ENCODE measurements around the gene GLTP. TPM values are rescaled to one million over a fixed set of nuclear protein-coding genes. Genes with fewer than 3 reads are reported as not detected.

Gene GLTP
- total RNA-seq, 3 donors from 2014 or later (not counting 1 experiment from before 2014, with no cell fraction given), result 48.6 to 52.8 (median 49.2) TPM

DNA sequence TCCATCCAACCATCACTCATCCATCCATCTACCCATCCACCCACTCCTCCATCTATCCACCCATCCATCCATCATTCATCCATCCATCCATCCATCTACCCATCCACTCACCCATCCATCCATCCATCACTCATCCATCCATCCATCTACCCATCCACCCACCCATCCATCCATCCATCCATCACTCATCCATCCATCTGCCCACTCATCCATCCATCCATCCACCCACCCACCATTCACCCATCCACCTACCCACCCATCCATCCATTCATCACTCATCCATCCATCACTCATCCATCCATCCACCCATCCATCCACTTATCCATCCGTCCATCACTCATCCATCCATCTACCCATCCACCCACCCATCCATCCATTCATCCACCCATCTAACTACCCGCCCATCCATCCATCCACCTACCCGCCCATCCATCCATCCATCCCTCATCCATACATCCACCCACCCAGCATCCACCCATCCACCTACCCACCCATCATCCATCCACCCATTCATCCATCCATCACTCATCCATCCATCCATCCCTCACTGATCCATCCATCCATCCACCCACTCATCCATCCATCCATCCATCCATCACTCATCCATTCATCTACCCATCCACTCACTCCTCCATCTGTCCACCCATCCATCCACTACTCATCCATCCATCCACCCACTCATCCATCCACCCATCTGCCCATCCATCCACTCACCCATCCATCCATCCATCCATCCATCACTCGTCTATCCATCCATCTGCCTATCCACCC lies 71.3 kb downstream of the GLTP start:
- no peak overlapping the region for H3K4me3 ChIP-seq (ENCODE audit: low read length)
- 88% methylated on average over 4 of the region's 4 CpGs for WGBS (ENCODE audit: insufficient coverage)
- ATAC-seq (no peak), DNase-seq (no peak)
- no peak overlapping the region for H3K27ac Mint-ChIP-seq
- H3K27me3 ChIP-seq (ENCODE audit: control insufficient read depth, insufficient read depth, low read length), result no peaks in the 10 kb centered on the region
- H3K4me1 ChIP-seq (ENCODE audit: control insufficient read depth, insufficient read depth, low read length), result peaks cover 5% of the 10 kb centered on the region
- H3K9me3 Mint-ChIP-seq, result no peaks in the 10 kb centered on the region
- TF ChIP-seq, protein P1, sequence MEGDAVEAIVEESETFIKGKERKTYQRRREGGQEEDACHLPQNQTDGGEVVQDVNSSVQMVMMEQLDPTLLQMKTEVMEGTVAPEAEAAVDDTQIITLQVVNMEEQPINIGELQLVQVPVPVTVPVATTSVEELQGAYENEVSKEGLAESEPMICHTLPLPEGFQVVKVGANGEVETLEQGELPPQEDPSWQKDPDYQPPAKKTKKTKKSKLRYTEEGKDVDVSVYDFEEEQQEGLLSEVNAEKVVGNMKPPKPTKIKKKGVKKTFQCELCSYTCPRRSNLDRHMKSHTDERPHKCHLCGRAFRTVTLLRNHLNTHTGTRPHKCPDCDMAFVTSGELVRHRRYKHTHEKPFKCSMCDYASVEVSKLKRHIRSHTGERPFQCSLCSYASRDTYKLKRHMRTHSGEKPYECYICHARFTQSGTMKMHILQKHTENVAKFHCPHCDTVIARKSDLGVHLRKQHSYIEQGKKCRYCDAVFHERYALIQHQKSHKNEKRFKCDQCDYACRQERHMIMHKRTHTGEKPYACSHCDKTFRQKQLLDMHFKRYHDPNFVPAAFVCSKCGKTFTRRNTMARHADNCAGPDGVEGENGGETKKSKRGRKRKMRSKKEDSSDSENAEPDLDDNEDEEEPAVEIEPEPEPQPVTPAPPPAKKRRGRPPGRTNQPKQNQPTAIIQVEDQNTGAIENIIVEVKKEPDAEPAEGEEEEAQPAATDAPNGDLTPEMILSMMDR (IDR thresholded peaks at IDR 0.05), result no peak
- H3K9me3 ChIP-seq (ENCODE audit: control insufficient read depth, insufficient read depth, low read length), result no peaks in the 10 kb centered on the region
- intact Hi-C loops (cut with micrococcal nuclease), result no loop called here
- H3K36me3 ChIP-seq (ENCODE audit: control insufficient read depth, insufficient read depth, low read length), result no peaks in the 10 kb centered on the region
- H3K36me3 Mint-ChIP-seq, result no peaks in the 10 kb centered on the region
- H3K27me3 Mint-ChIP-seq (ENCODE audit: low read depth in 2 of 2), result peaks cover 0 to 3% of the 10 kb centered on the region in 2 donors
- peaks cover 0 to 4% of the 10 kb centered on the region in 2 donors for H3K4me1 Mint-ChIP-seq
- no peak overlapping the region for H3K27ac ChIP-seq (ENCODE audit: low read length)
- no peak overlapping the region for H3K4me3 Mint-ChIP-seq

DNA sequence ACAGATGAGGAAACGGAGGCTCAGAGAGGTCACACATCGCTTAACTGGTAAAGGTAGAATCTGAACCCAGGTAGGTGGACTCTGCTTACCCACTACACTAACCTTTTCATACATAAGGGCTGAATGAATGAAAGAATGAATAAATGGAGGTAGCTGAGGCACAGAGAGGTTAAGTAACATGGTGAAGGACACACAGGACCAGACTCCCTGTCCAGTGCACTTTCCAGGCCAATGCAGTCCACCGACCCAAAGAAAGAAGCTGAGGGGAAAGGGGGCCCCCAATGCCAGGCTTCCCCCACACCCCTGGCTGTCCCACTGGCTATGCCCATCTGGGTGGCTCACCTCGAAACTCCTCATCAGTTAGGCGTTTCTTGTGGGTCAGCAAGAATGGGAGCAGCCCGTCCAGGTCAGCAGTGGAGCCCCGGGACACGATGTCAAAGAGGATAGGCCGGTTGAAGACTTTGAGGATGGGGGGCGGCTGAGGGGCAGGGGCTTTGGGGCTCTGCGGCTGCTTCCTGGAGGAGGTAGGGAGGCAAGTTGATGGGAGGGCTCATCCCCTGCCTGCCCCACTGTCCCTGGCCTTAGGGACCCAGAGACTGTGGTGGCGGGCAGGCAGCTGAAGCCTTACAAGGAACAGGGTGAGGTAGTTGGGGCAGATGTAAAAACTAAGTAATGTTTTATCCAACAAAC lies 72.2 kb downstream of the GLTP start:
- no peak for DNase-seq
- Histone ChIP-seq H3K4me1 (ENCODE audit: control insufficient read depth, insufficient read depth, low read length) (peaks cover 5% of the 10 kb centered on the region), H3K9me3 (ENCODE audit: control insufficient read depth, insufficient read depth, low read length) (no peaks in the 10 kb centered on the region), H3K27me3 (ENCODE audit: control insufficient read depth, insufficient read depth, low read length) (no peaks in the 10 kb centered on the region), H3K4me3 (ENCODE audit: low read length) (no peak overlapping the region), H3K36me3 (ENCODE audit: control insufficient read depth, insufficient read depth, low read length) (no peaks in the 10 kb centered on the region), H3K27ac (ENCODE audit: low read length) (no peak overlapping the region)
- Mint-ChIP-seq H3K27ac (no peak overlapping the region), H3K27me3 (ENCODE audit: low read depth in 2 of 2) (peaks cover 0 to 3% of the 10 kb centered on the region in 2 donors), H3K4me1 (peaks cover 0 to 4% of the 10 kb centered on the region in 2 donors), H3K36me3 (no peaks in the 10 kb centered on the region), H3K4me3 (no peak overlapping the region), H3K9me3 (no peaks in the 10 kb centered on the region)
- 93% methylated on average over 11 of the region's 12 CpGs for whole genome bisulfite sequencing (ENCODE audit: insufficient coverage)
- intact Hi-C loops (cut with micrococcal nuclease), result no loop called here
- TF ChIP-seq, protein P1 (IDR thresholded peaks at IDR 0.05), result no peak
- no peak for ATAC-seq

DNA sequence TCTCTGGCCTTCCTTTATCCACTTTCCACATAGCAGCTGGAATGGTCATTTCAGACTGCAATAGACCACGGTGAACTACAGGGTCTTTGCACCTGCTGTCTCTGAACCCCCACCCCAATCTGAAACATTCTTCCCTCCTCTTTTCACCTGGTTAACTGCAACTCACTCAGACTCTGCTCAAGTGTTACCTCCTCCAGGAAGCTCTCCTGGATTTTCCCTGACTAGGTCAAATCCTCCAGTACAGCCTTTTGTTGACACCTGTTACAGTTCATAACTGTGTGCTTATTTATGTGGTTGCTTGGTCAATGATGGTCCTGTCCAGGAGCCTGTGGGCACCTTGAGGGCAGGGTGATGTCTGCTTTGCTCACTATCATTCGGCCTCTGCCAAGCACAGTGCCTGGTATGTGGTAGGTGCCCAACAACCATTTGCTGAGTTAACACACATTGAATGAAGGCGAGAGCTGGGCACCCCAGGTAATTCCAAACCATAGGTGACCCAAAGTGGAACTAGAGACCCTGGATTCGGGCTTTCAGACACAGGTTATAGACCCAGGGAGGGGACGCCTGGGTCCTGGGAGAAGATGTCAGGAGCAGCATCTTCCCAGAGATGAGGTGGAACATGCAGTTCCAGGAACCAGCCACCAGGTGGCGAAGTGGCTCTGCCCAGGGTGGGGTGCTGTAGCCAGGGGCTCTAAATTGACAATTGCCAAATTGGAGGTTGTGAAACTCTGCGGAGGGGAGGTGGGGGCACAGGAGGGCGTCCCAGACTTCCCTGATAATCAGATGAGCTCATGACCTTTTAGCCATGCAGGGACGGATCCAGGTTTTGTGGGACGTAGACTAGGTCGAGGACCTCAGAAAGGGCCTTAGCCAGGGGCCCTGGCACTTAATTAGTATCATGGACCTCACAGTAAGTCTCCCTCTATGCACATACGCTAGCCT lies 75.2 kb downstream of the GLTP start:
- peaks cover 0 to 3% of the 10 kb centered on the region in 2 donors for H3K27me3 Mint-ChIP-seq (ENCODE audit: low read depth in 2 of 2)
- H3K4me3 Mint-ChIP-seq, result no peak overlapping the region
- TF ChIP-seq, protein P1 (IDR thresholded peaks at IDR 0.05), result peak; percentile 98
- no peaks in the 10 kb centered on the region for H3K9me3 Mint-ChIP-seq
- peaks cover 0 to 4% of the 10 kb centered on the region in 2 donors for H3K4me1 Mint-ChIP-seq
- H3K27ac ChIP-seq (ENCODE audit: low read length), result no peak overlapping the region
- ATAC-seq (peak; percentile 83 to 98 (median 93)), DNase-seq (peak; percentile 65 to 81)
- intact Hi-C loops (cut with micrococcal nuclease), result loop anchor here (1.0 to 2.0 kb wide), 4 partner anchors 40 to 210 kb away; partner anchors contain the start of gene GLTP
- no peaks in the 10 kb centered on the region for H3K36me3 Mint-ChIP-seq
- H3K4me1 ChIP-seq (ENCODE audit: control insufficient read depth, insufficient read depth, low read length), result peaks cover 5% of the 10 kb centered on the region
- WGBS (ENCODE audit: insufficient coverage), result 51% methylated on average over 12 of the region's 12 CpGs
- no peaks in the 10 kb centered on the region for H3K27me3 ChIP-seq (ENCODE audit: control insufficient read depth, insufficient read depth, low read length)
- H3K4me3 ChIP-seq (ENCODE audit: low read length), result no peak overlapping the region
- no peaks in the 10 kb centered on the region for H3K36me3 ChIP-seq (ENCODE audit: control insufficient read depth, insufficient read depth, low read length)
- no peaks in the 10 kb centered on the region for H3K9me3 ChIP-seq (ENCODE audit: control insufficient read depth, insufficient read depth, low read length)
- H3K27ac Mint-ChIP-seq, result no peak overlapping the region

Measured in natural killer cell (primary cell).